ENCODE results near the gene ANO9. TPM values are rescaled to one million over a fixed set of nuclear protein-coding genes. Genes with fewer than 3 reads are reported as not detected.

Gene ANO9
- total RNA-seq, 4 donors from 2014 or later: 0.59 to 8.2 (median 1.1) TPM

DNA sequence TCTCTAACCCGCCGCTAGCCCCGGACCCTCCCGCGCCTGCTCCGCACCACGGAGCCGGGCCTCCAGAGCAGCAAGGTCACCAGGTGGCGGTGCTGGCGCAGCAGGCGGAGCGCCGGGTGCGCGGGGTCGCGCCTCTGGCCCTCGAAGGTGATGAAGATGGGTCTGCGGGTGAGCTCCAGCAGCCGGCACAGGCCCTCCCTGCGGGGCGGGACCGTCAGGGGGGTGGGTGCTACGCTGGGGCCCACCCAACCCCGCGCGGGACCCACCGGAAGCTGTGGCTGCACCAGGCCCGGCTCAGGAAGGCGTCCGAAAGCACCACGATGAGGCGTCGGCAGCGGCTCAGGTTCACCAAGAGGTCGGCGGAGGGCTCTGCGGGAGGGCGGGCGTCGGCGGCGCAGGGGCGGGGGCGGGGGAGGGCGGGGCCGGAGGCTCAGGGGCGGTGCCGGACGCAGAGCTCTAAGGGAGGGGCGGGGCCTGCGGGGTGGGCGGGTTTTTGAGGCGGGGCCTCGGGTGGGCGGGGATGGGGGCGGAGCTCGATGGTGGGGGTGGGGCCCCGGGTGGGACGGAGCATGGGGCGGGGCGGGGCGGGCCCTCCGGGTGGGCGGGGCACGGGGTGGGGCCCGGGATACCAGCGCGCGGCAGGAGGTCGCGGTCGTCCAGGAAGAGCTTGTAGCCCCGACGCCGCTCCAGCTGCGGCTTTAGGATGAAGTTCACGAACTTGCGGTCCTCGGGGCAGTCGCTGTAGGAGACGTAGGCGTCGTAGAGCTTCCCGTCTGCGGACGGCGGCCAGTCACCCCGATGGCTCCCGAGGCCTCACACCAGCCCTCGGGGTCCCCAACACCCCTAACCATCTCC, 34.8 kb downstream of the ANO9 start:
- H3K27ac ChIP-seq: peak overlapping the region; percentile 52

GRCh38 chr11:405954-406795, 35.6 kb downstream of the ANO9 start:
- Histone ChIP-seq H3K27me3 (no peaks in the 10 kb centered on the region), H3K4me1 (peaks cover 0 to 7% of the 10 kb centered on the region in 2 donors), H3K36me3 (no peaks in the 10 kb centered on the region), H3K4me3 (peak overlapping the region; percentile 48 to 53), H3K27ac (peak overlapping the region in 1 of 2 donors; percentile 52), H3K9me3 (no peaks in the 10 kb centered on the region)
- intact Hi-C loops (cut with DNase I; ENCODE audit: low total_unique reads): no loop called here
- DNase-seq: no peak
- TF ChIP-seq CTCF (IDR thresholded peaks at IDR 0.05) (no peak), POLR2A (IDR thresholded peaks at IDR 0.05) (no peak)

More for the DNA sequence above, 34.8 kb downstream of the ANO9 start:
- peak; percentile 74 to 76 for DNase-seq
- intact Hi-C loops (cut with DNase I; ENCODE audit: low total_unique reads): no loop called here
- Histone ChIP-seq H3K36me3 (no peaks in the 10 kb centered on the region), H3K27me3 (no peaks in the 10 kb centered on the region), H3K9me3 (no peaks in the 10 kb centered on the region), H3K4me1 (peaks cover 0 to 7% of the 10 kb centered on the region in 2 donors), H3K4me3 (peak overlapping the region; percentile 48 to 53)
- TF ChIP-seq POLR2A (IDR thresholded peaks at IDR 0.05) (no peak), CTCF (IDR thresholded peaks at IDR 0.05) (peak in 2 of 4 experiments; percentile 22 to 26)

DNA sequence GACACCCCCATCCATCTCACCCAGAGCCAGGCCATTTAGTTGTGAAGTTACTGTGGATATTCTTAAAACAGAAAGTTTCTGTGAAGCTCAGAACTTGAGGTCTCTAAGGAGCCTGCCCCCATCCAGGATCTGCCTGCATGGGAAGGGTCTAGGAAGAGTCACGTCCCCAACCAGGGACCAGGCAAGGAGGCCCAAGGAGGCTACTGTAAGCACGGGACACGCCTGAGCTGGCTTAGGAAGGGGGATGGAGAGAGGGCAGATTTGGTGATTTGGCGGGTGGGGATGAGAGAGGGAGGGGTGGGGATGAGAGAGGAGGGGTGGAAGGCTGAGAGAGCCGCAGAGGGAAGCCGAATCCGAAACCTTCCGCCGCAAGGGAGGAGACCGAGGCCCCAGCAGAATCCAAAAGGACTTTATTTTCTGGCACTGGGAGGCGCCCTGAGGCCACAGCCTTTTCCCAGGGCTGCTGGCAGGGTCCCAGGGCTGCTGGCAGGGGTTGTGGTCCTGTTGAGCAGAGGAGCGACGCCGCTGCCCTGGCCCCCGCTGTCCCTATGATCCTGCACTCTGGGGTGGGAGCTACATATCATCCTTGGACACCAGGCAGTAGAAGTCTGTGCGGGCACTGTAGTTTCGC, 36.4 kb downstream of the ANO9 start:
- DNase-seq: peak in 1 of 2 donors; percentile 46
- intact Hi-C loops (cut with DNase I; ENCODE audit: low total_unique reads): no loop called here
- Histone ChIP-seq H3K27me3 (no peaks in the 10 kb centered on the region), H3K36me3 (no peaks in the 10 kb centered on the region), H3K27ac (no peak overlapping the region), H3K9me3 (no peaks in the 10 kb centered on the region), H3K4me3 (no peak overlapping the region), H3K4me1 (peaks cover 0 to 8% of the 10 kb centered on the region in 2 donors)
- no peak for TF ChIP-seq POLR2A (IDR thresholded peaks at IDR 0.05)
- TF ChIP-seq CTCF (IDR thresholded peaks at IDR 0.05): no peak

DNA sequence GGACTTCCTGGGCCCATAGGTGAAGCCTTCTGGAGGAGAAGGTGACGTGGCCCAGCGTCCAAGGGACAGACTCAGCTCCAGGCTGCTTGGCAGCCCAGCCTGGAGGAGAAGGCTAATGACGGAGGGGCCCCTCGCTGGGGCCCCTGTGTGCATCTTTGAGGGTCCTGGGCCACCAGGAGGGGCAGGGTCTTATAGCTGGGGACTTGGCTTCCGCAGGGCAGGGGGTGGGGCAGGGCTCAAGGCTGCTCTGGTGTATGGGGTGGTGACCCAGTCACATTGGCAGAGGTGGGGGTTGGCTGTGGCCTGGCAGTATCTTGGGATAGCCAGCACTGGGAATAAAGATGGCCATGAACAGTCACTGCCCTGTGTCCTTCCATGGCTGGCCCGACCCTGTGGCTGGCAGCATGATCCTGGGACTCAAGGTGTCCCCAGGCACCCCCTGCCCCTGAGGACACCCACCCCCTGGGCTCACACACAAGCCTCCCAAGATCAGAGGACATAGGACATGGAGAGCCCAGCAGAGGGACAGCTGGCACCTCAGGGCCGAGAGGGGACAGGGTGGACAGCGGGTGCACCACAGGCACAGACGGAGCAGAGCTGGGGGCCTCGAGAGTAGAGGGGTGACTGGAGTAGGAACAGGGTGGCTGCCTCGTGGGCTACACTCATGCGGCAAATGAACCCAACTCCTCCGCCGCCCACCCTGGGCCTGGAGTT, 37.1 kb downstream of the ANO9 start:
- Histone ChIP-seq H3K4me1 (peaks cover 0 to 10% of the 10 kb centered on the region in 2 donors), H3K27me3 (no peaks in the 10 kb centered on the region), H3K36me3 (no peaks in the 10 kb centered on the region), H3K4me3 (no peak overlapping the region), H3K9me3 (no peaks in the 10 kb centered on the region), H3K27ac (no peak overlapping the region)
- intact Hi-C loops (cut with DNase I; ENCODE audit: low total_unique reads): no loop called here
- TF ChIP-seq CTCF (IDR thresholded peaks at IDR 0.05) (no peak), POLR2A (IDR thresholded peaks at IDR 0.05) (no peak)
- no peak for DNase-seq
